ENCODE results near the gene SLC2A4.

SLC2A4 gene

DNA sequence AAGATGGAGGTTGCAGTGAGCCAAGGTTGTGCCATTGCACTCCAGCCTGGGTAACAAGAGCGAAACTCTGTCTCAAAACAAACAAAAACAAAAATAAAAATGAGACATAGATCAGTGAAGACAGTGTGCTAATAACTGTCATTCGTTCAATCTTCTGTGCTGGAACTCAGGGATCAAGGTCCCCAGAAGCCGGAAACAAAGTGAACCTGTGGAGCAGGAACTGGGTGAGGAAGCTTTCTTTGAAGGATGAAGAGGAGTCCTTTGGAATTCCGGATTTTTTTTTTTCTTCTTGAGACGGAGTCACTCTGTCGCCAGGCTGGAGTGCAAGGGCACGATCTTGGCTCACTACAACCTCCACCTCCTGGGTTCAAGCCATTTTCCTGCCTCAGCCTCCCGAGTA lies 2.1 kb upstream of the SLC2A4 start:
- no peak for DNase-seq (ENCODE audit: low spot score)

DNA sequence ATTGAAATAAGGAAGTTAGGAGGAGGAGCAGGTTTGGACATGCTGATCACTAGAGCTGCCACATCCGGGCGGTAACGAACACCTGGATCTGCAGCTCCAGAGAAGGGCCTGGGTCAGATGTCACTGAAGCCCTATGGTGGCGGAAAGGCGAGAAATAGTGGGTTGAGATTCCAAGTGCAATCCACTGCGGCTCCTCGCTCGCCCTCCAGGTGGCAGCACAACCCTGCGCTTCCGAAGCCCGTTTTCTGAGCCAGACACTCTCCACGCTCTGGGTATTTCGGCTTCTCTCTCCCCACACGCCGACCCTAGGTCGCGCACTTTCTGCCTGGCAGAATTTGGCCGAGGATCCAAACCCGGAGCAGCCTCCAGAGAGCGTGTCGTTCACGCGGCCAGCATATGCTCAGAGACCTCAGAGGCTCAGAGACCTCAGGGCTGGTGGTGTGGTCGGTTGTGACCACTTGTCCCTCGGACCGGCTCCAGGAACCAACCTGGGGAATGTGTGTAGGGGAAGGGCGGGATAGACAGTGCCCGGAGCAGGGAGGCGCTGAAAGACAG lies 922 bp upstream of the SLC2A4 start:
- peak; percentile 81 for DNase-seq (ENCODE audit: low spot score)

DNA sequence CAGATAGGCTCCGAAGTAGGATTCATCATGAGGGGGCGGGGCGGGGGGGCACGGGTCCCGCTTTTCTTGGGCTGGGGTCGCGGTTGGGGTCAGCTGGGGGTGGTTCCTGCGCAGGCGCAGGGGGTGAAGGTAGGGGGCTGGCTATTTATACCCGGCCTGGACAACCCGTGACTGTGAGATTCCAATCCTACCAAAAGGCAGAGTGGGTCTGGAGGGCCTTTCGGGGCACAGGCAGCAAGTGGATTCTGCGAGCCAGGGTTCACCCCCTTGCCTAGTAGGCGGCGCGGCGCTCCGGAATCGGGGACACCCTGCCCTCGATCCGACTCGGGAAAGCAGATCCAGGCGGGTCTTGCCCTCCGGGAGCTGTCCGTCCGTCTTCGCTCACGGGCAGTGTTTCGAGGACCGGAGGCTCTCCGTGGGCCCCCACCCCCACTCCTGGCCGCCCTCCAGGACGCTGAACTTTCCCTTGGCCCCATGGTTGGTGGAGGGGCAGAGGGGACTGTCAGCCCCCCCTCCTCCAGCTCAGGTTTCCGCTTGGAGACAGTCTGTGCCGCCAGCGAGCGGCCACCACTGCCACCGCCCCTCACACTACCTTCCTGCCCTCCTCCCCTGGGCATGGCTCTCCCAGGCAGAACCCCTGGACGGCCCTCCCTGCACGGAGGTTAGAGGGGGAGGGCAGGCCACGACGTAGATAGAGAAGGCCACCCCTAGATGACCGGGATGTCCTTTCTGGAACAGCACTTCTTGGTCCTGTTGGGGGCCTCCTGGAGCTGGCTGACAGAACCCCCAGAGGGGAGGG lies 634 bp downstream of the SLC2A4 start:
- no peak for DNase-seq (ENCODE audit: low spot score)

DNA sequence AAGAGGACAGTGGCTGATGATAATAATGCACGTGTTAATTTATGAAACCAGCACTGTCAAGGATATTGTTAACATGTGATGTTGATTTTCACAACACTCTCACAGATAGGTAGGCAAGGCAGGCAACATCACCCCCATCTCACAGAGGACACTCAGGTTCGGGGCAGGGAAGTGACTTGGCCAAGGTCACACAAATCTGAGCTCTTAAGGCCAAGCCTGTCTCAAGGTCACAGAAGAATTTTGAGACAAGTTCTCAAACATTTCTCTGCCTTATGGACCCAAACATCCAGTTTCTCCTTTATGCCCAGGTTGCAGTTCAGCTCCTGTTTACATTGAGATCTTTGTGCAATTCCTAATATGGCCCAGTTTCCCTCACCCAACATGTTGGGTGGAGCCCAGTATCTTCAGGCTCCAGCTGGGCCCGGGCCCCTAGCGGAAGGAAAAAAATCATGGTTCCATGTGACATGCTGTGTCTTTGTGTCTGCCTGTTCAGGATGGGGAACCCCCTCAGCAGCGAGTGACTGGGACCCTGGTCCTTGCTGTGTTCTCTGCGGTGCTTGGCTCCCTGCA lies 1.3 kb downstream of the SLC2A4 start:
- no peak for DNase-seq (ENCODE audit: low spot score)

DNA sequence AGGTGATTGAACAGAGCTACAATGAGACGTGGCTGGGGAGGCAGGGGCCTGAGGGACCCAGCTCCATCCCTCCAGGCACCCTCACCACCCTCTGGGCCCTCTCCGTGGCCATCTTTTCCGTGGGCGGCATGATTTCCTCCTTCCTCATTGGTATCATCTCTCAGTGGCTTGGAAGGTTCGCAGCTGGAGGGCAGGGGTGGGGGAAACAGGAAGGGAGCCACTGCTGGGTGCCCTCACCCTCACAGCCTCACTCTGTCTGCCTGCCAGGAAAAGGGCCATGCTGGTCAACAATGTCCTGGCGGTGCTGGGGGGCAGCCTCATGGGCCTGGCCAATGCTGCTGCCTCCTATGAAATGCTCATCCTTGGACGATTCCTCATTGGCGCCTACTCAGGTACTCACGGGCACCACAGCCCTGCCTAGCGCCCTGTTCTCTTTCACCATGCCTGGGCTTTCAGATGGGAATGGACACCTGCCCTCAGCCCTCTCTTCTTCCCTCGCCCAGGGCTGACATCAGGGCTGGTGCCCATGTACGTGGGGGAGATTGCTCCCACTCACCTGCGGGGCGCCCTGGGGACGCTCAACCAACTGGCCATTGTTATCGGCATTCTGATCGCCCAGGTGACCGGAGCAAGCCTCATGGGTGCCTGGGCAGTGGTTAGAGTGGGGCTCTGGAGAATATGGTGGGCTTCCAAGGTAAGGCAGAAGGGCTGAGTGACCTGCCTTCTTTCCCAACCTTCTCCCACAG lies 2.1 kb downstream of the SLC2A4 start:
- no peak for DNase-seq (ENCODE audit: low spot score)

DNA sequence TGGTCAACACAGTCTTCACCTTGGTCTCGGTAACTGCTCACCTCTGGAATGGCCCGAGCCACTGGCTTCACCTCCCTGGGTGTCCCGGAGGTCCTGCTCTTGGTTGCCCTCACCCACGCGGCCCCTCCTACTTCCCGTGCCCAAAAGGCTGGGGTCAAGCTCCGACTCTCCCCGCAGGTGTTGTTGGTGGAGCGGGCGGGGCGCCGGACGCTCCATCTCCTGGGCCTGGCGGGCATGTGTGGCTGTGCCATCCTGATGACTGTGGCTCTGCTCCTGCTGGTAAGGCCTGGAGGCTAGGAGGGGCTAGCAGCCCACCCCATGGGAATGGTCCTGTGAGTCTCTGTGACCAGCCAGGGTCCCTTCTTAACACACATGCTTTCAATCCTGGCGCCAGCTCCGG lies 3.4 kb downstream of the SLC2A4 start:
- no peak for DNase-seq (ENCODE audit: low spot score)

DNA sequence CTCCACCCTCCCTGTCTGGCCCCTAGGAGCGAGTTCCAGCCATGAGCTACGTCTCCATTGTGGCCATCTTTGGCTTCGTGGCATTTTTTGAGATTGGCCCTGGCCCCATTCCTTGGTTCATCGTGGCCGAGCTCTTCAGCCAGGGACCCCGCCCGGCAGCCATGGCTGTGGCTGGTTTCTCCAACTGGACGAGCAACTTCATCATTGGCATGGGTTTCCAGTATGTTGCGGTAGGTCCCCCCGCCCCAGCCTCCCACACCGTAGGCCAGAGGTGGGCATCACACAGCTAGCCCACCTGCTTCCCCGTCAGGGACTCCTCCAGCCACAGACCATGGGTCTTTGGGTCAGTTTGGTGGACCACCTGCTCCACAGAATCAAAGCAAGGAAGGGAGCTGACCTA lies 4.2 kb downstream of the SLC2A4 start:
- DNase-seq (ENCODE audit: low spot score) = no peak

DNA sequence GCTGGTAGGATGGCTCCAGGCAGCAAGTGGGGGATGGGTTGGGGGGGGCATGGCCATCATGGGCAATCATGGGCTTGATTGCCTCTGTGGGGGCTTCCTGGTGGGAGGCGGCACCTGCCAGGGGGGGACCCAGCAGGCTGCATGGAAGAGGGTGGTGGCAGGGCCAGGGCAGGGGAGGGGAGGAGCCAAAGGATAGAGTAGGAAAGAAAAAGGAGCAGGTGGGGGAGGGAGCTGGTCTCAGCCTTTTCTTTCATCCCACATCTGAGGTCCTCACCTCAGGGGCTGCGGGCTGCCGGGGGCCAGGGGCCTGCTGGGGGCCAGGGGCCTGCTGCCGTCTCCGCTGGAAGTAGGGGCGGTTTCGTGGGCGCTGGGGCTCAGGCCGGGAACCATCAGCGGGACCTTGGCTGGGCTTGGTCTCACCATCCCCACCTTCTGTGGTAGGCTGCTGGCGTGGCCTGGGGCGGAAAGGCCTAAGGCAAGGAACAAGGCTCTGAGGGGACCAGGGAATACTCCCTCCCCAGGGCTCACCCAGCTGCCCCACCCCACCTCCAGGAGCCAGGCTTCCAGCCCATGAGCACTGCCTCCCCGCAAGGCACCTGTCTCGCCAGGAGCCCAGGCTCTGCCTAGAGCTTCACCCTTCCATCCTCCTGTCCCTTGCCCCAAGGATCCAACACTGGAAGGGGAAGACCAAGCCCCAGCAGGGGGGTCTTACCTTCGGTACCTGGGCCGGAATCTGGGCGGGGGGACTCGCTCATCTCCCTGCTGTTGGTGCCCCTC lies 7.9 kb downstream of the SLC2A4 start:
- no peak for DNase-seq (ENCODE audit: low spot score)

DNA sequence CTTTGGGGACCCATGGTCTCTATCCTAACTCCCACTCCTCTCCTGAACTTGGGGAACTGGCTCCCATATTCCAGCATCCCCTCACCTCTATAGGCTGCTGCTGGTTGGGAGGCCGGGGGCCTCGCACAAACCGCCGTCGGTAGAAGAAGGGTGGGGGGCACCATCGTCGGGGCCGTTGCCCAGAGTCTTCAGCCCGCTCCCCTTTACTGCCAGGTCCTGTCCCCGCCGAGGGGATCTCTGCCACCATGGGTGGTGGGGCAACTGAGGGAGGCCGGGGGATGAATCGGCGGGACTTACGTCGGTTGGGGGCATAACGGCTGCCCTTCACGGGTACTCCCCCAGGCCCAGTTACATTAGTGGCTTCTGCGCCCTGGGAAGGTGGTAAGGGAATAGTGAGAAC lies 8.6 kb downstream of the SLC2A4 start:
- DNase-seq (ENCODE audit: low spot score) = no peak

DNA sequence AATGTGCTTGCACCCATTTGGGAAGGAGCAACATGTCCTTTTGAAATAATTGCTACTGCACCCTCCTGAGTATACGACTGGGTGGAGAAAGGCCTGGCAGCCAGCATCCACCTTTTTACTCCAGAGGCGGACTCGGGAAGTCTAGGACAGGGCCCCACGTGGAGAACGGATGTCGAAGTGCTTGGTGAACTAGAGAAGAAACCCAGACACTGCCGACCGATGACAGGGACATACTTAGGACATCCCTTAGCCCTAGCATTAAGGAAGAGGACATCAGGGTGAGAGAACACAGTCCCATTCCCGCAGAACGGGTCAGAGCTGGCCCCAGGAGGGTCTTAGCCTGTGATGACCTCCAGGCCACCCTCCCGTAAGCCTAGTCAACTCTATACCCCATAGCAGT lies 9.2 kb downstream of the SLC2A4 start:
- DNase-seq (ENCODE audit: low spot score) = no peak

DNA sequence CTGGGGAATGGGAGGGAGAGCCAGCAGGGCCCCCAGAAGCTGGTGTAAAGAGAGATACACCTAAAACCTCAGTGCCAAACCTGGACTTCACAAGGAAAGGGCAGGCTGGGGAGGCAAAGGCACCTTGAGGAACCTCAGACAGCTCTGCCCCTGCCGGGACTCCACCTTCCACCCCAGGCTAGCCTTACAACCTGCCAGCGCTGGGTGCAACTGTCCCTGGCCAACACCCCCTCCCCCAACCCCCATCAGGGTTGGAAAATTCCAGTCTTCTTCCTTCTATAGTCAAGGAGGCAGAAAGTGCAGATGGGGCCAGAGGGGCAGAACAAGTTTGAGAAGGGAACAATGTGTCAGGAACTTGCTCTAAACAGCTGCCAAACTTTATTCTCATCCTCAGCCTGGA lies 10.7 kb downstream of the SLC2A4 start:
- DNase-seq (ENCODE audit: low spot score) = no peak

DNA sequence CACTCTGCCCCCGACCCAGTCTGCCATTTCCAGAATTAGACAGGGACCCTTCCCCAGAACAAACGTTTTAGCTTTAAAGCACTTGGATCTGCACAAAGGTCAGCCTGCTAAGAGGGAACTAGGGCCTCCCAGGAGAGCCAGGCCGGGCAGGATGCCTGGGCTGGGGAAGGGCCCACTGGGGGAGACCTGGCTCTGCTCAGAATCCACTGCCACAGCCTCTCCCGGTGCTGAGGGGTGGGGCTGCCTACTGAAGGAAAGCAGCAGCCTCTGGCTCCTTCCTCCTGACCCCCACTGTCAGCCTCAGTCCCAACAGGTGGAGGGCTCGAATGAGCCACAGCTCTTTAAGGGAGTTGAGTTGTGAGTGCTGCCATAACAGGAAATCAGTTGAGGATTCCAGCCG lies 11.2 kb downstream of the SLC2A4 start:
- no peak for DNase-seq (ENCODE audit: low spot score)

DNA sequence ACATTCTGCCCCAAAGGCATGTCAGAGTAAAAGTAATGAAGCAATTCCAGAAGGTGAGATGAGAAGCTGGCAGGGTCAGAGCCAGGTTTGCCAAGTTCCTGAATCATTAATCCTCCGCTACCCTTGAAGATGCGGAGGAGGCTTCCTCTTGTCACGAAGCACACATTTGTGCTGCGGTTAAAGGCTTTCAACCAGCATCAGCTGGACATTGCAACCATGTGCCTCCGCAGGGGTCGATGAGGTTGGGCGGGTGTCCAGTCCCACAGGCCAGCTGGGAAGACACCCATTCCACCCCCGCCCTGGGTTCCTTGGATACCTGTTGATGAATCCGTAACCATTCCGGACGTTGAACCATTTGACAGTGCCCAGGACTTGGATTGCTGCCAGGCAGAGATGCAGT lies 11.6 kb downstream of the SLC2A4 start:
- peak; percentile 67 for DNase-seq (ENCODE audit: low spot score)

DNA sequence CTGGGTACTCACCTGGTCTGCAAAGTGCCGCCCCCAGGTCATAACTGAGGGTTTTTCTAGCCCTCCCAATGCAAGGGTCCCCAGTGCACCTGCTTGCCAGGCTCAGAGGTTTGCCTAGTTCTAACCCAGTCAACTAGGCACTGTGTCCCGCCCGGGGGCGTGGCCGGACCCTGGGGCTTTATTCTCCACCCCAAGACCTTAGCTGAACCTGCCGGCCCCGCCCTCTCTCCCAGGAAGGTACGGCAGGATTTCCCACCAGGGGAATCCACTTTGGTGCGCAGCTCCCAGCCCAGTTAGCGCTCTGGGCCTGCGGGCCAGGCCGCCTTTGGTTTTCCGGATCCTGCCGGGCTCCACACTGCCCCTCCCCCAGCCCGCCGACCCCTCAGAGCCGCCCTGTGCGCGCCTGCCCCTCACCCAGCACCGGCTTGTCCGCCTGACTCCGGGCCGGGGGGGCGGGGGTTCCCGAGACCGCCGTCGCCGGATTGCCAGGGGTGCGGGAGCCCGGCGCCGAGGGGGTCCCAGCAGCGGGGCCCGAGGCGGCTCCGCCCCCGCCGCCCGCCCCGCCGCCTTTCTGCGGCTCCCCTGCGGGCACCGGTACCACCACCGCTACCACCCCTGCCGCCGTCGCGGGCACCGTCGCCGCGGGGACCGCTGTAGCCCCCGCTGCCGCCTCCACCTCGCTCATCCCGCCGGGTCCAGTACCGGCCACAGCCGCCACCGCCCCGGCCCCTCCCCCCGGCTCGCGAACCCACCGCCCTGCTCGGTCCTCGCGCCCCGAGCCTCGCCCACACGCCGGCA lies 12.5 kb downstream of the SLC2A4 start:
- peak; percentile 11 for DNase-seq (ENCODE audit: low spot score)

DNA sequence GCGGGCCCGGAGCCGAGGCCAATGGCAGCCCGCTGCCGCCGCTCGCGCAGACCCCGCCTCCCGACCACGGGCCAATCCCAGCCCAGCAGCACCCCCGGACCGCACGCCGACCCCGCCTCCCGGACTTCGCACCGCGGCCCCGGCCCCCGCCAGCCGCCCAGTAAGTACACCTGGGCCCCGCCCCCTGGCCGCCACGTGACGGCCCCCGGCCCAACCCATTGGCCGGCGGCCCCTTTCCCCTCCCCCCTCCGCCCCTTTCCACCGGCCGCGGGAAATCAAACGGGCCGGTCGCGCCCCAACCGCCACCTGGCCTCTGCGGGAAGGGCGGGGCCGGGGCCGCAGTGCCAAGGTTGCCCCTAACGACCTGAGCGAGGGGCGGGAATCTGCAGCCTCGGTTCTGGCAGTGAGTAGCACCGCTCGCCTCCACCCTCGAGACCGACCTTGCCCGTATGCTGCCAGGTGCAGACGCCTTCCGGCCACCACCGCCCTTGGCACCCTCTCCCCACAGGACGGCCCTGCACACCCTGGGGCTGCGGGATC lies 13.2 kb downstream of the SLC2A4 start, which contains the start of gene YBX2:
Gene YBX2, minus strand, starts transcription at position 26 of the 540 bp plus-strand sequence. CDS start 139 bp downstream, outside the sequence.
- DNase-seq (ENCODE audit: low spot score) = peak; percentile 68

DNA sequence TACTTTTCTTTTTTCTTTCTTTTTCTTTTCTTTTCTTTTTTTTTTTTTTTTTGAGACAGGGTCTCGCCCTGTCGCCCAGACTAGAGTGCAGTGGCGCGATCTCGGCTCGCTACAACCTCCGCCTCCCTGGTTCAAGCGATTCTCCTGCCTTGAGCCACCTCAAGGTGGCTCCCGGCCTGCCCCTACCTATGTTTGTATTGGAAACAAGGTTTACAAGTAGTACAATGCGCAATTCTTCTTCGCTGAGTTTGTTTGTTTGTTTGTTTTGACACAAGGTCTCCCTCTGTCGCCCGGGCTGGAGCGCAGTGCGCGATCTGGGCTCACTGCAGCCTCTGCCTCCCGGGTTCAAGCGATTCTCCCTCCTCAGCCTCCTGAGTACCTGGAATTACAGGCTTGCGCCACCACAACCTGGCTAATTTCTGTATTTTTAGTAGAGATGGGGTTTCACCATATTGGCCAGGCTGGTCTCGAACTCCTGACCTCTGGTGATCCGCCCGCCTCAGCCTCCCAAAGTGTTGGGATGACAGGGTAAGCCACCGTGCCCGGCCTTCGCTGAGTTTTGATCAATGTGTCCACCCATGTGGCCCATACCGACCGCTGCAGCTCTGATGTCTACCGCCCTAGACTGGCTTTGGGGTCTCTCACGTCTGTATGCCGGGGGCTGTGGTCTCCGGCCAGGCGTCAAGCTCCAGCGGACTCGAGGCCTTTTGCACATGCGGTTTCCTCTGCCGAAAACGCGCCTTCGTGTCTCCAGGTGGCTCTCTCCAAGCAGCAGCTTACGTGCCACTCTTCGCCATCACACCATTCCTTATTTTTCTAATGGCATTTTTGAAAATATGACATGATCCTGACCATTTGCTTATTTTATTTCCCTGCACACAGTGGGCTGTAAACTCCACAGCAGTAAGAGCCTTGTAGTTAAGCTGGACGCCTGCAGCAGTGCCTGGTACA lies 14.0 kb downstream of the SLC2A4 start:
- DNase-seq (ENCODE audit: low spot score) = no peak

DNA sequence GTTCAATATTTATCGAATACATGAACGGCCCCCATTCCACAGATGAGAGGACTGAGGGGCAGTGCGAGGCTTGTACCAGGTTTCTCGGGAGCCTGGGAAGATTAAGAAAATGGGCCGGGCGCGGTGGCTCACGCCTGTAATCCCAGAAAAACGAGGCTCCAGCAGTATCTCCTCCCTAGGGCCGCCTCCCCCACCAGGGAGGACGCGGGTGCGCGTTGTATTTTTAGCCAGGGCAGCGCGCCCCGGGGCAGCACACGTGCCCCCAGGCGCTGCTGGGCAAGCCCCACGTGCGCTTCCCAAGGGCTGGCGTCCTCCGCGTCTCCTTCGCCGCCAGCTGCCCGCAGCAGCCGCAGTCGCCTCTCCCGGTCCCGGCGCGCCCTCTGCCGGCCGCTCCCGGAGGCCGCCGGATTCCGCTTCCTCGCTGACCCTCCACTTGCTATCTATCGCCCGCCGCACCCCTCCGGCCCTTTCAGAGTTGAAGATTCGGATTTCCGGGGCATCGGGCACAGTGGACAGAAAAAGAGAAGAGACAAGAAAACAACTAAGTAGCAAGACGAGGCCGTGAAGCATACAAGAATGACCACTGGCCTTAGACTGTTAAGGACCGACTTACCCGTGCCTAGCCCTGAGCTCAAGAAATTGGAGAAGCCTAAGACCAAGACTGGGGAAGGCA lies 14.8 kb downstream of the SLC2A4 start:
- peak; percentile 82 for DNase-seq (ENCODE audit: low spot score)

DNA sequence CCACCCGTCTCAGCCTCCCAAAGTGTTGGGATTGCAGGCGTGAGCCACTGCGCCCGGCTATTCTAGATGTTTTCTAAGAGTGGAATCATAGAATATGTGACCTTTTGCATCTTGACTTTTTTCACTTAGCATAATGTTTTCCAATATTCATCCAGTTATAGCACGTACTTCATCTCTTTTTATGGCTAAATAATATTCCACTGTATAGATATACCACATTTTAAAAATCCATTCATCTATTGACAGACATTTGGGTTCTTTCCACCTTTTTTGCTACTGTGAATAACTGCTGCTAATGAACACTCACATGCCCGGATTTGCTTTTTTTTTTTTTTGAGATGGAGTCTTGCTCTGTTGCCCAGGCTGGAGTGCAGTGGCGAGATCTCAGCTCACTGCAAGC lies 22.7 kb downstream of the SLC2A4 start:
- no peak for DNase-seq (ENCODE audit: low spot score)
